ENCODE measurements around the gene ANKRD34A.

DNA sequence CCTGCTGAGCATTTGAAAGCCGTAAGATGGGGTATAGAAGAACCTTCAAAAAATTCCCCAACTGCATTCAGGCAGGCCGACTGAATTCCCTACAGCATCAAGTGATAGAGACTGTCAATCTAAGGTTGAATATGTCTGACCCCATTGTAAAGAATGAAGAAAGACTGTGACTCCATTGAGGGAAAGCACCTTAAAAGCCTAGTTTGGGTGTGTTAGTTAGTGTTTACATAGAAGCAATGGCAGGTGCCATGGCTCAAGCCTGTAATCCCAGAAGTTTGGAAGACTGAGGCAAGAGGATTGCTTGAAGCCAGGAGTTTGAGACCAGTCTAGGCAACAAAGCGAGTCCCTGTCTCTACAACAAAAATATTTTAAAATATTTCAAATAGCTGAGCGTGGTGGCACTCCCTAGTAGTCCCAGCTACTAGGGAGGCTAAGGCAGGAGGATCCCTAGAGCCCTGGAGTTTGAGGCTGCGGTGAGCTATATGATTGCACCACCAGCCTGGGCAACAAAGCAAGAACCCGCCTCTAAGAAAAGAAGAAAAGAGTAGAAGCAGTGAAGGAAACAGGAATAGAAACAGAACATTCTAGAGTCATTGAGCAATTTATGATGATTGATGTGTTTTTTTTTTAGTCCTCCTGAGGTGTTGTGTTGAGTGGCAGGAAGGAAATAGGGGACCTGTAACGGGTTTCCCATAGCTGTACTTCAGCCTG lies 15.5 kb upstream of the ANKRD34A start:
- no peak for TF ChIP-seq EZH2 (IDR thresholded peaks at IDR 0.05)
- no peak for TF ChIP-seq POLR2AphosphoS5 (IDR thresholded peaks at IDR 0.05; ENCODE audit: borderline replicate concordance, low read depth, low read length)

Measured in SK-N-MC (cell line).